GM12878 (cell line): ENCODE data around the gene ZNF469. TPM values are rescaled to one million over a fixed set of nuclear protein-coding genes. Genes with fewer than 3 reads are reported as not detected.

Source experiments
- ATAC-seq: fragments of 200-7000 bp; cut with Tn5 transposase; 3 replicates; pipeline ENCODE4 v1.9.1; 2020; ENCODE audit warnings: mild to moderate bottlenecking, moderate library complexity
- BruUV-seq: library from RNA; stranded (reverse); fragments of 400-500 nt; replicated peaks from 2 replicates; lab custom pipeline; 2021; lab: Mats Ljungman, UMichigan
- CTCF ChIA-PET: fragments of 300-600 bp; sonication (Branson Sonifier 250); formaldehyde crosslinking; extraction: SDS; loops from one replicate; lab custom pipeline; 2021; ENCODE audit warnings: inconsistent platforms; lab: Yijun Ruan, JAX
- POLR2A ChIA-PET: fragments of 350-600 bp; formaldehyde crosslinking; extraction: SDS; loops from one replicate; lab custom pipeline; 2021; ENCODE audit warnings: inconsistent platforms; lab: Charles Lee
- RAD21 ChIA-PET: fragments of 300-600 bp; sonication (Branson Sonifier 250); formaldehyde crosslinking; loops from one replicate; lab custom pipeline; 2023; ENCODE audit warnings: antibody characterized with exemption; ENCODE audit not compliant: unreplicated experiment; lab: Charles Lee
- SMC1A ChIA-PET: fragments of 300-600 bp; sonication (Branson Sonifier 250); formaldehyde crosslinking; loops from one replicate; lab custom pipeline; 2023; ENCODE audit not compliant: unreplicated experiment, uncharacterized antibody; lab: Charles Lee
- DNase-seq: peaks from one replicate; pipeline ENCODE4 v3.0.0-alpha.2; 2011; ENCODE audit warnings: low read depth, low spot score
- FAIRE-seq: peaks from 3 replicates; lab custom pipeline; 2011; peaks lifted over from hg19 to GRCh38; lab: Jason Lieb, UNC
- H2AFZ ChIP-seq: 2 replicates; pipeline ENCODE4 v1.6.0; 2011; ENCODE audit warnings: low read depth, low read length, control low read depth; ENCODE audit not compliant: control insufficient read depth
- H3K27ac ChIP-seq: 2 replicates; pipeline ENCODE4 v1.5.1; 2011; ENCODE audit warnings: control low read depth; ENCODE audit not compliant: control insufficient read depth, insufficient read depth
- H3K27me3 ChIP-seq, 2 experiments: replicated peaks in 1 of 2; 2 replicates each; pipeline versions ENCODE4 v1.6.0 to v1.6.1; 2011; ENCODE audit warnings: low read length in 1 of 2; ENCODE audit not compliant: control insufficient read depth in 2 of 2, insufficient read depth in 2 of 2
- H3K36me3 ChIP-seq, 2 experiments: 2 replicates each; pipeline ENCODE4 v1.5.1; 2011; ENCODE audit warnings: low read length in 1 of 2; ENCODE audit not compliant: control insufficient read depth in 2 of 2, insufficient read depth in 2 of 2
- H3K4me1 ChIP-seq: 2 replicates; pipeline ENCODE4 v1.6.1; 2011; ENCODE audit warnings: mild to moderate bottlenecking, low read length, moderate library complexity, mixed read lengths; ENCODE audit not compliant: control insufficient read depth, insufficient read depth
- H3K4me2 ChIP-seq: 2 replicates; pipeline ENCODE4 v1.6.0; 2011; ENCODE audit warnings: control low read depth; ENCODE audit not compliant: control insufficient read depth, insufficient read depth
- H3K4me3 ChIP-seq: fragments of 200-600 bp; sonication (generic); 2 replicates; pipeline ENCODE4 v1.5.1; 2016
- H3K79me2 ChIP-seq: 2 replicates; pipeline ENCODE4 v1.6.0; 2011; ENCODE audit warnings: low read length; ENCODE audit not compliant: control insufficient read depth, insufficient read depth
- H3K9ac ChIP-seq: 2 replicates; pipeline ENCODE4 v1.8.0; 2011; ENCODE audit warnings: low read length, control low read depth, mixed read lengths; ENCODE audit not compliant: control insufficient read depth, insufficient read depth
- H3K9me3 ChIP-seq: replicated peaks from 3 replicates; pipeline ENCODE4 v1.5.1; 2011; ENCODE audit warnings: mild to moderate bottlenecking, low read length; ENCODE audit not compliant: control insufficient read depth, insufficient read depth
- H4K20me1 ChIP-seq: 2 replicates; pipeline ENCODE4 v1.6.0; 2011; ENCODE audit not compliant: control insufficient read depth, insufficient read depth
- BCL3 ChIP-seq: IDR thresholded peaks from 2 replicates; pipeline ENCODE4 v1.6.1; 2011; ENCODE audit warnings: borderline replicate concordance, low read depth, mild to moderate bottlenecking, moderate library complexity, low read length; ENCODE audit not compliant: insufficient read depth, poor library complexity, severe bottlenecking
- CREB1 ChIP-seq: IDR thresholded peaks from 2 replicates; pipeline ENCODE4 v1.6.1; 2012; ENCODE audit warnings: low read depth, mild to moderate bottlenecking, inconsistent platforms
- EP300 ChIP-seq, 2 experiments: fragments of 150-350 bp in 1 of 2; IDR thresholded peaks; 2 replicates each; pipeline ENCODE4 v1.6.1; 2011 to 2012; ENCODE audit warnings: low read depth in 2 of 2, low read length in 2 of 2, borderline replicate concordance in 1 of 2, improper control_type of control experiment in 1 of 2, inconsistent platforms in 1 of 2; ENCODE audit not compliant: control insufficient read depth in 1 of 2
- IKZF1 ChIP-seq: fragments of 450-650 bp; conservative IDR thresholded peaks from 2 replicates; pipeline ENCODE4 v1.6.1; 2017; ENCODE audit warnings: antibody characterized with exemption, mild to moderate bottlenecking
- KDM1A ChIP-seq: fragments of 200-600 bp; sonication (generic); IDR thresholded peaks from 2 replicates; pipeline ENCODE4 v1.6.1; 2016; ENCODE audit warnings: borderline replicate concordance
- MEF2A ChIP-seq: IDR thresholded peaks from 2 replicates; pipeline ENCODE4 v1.6.1; 2011; ENCODE audit warnings: low read depth, mild to moderate bottlenecking, low read length, moderate library complexity; ENCODE audit not compliant: insufficient read depth
- NBN ChIP-seq: fragments of 450-650 bp; IDR thresholded peaks from 2 replicates; pipeline ENCODE4 v1.6.1; 2016
- NFXL1 ChIP-seq: fragments of 450-650 bp; IDR thresholded peaks from 2 replicates; pipeline ENCODE4 v1.6.1; 2017; ENCODE audit warnings: antibody characterized with exemption, mild to moderate bottlenecking, borderline replicate concordance
- PML ChIP-seq: IDR thresholded peaks from 2 replicates; pipeline ENCODE4 v1.6.1; 2012; ENCODE audit warnings: low read length, inconsistent platforms
- SIN3A ChIP-seq: IDR thresholded peaks from 2 replicates; pipeline ENCODE4 v1.6.1; 2012; ENCODE audit warnings: low read depth, low read length, improper control_type of control experiment
- STAT3 ChIP-seq: IDR thresholded peaks from 2 replicates; pipeline ENCODE4 v1.6.1; 2011; ENCODE audit warnings: low read depth, low read length, improper control_type of control experiment
- SUZ12 ChIP-seq: fragments of 200-600 bp; sonication (generic); IDR thresholded peaks from one replicate; pipeline ENCODE4 v1.6.1; 2018; ENCODE audit warnings: antibody characterized with exemption, mild to moderate bottlenecking; ENCODE audit not compliant: unreplicated experiment
- TARDBP ChIP-seq: IDR thresholded peaks from 2 replicates; pipeline ENCODE4 v1.6.1; 2016; ENCODE audit warnings: borderline replicate concordance
- TCF3 ChIP-seq: IDR thresholded peaks from 2 replicates; pipeline ENCODE4 v1.6.1; 2012; ENCODE audit warnings: low read depth, mild to moderate bottlenecking, low read length, borderline replicate concordance; ENCODE audit not compliant: insufficient read depth
- YBX1 ChIP-seq: fragments of 450-650 bp; IDR thresholded peaks from 2 replicates; pipeline ENCODE4 v1.6.1; 2016; ENCODE audit warnings: antibody characterized with exemption
- YY1 ChIP-seq: IDR thresholded peaks from 2 replicates; pipeline ENCODE4 v1.6.1; 2011; ENCODE audit warnings: low read depth, mild to moderate bottlenecking, low read length
- ZBED1 ChIP-seq: IDR thresholded peaks from 2 replicates; pipeline ENCODE4 v1.6.1; 2016; ENCODE audit warnings: borderline replicate concordance
- ZNF24 ChIP-seq: fragments of 450-650 bp; IDR thresholded peaks from 2 replicates; pipeline ENCODE4 v1.6.1; 2017; ENCODE audit warnings: antibody characterized with exemption, mild to moderate bottlenecking
- WGBS: methylation state at CpG from one replicate; pipeline ENCODE4 v1.1.6; 2016; ENCODE audit warnings: low lambda C conversion rate; ENCODE audit not compliant: insufficient replicate concordance, insufficient coverage; ENCODE audit errors: missing lambda C conversion rate; 5-methylcytosine and 5-hydroxymethylcytosine counted together
- in situ Hi-C: fragments of 300-500 bp; cut with MboI; formaldehyde crosslinking; loops from 9 replicates; pipeline ENCODE4 v1.14.3; 2018; ENCODE audit warnings: mixed read lengths
- intact Hi-C: fragments of 100-400 bp; cut with micrococcal nuclease; formaldehyde crosslinking; loops from one replicate; pipeline ENCODE4 v1.14.2; 2022; ENCODE audit not compliant: unreplicated experiment
- polyA plus RNA-seq, 11 experiments: library from polyadenylated mRNA; depleted of rRNA in 4 of 11; unstranded in 6 of 11; stranded (reverse) in 5 of 11; fragments of >200 nt; fragmentation: Nextera tagmentation in 4 of 11; fragmentation: Illumina TruSeq in 1 of 11; extraction: Ambion mirVana in 4 of 11; extraction: Trizol in 1 of 11; gene quantifications; 1 replicate in 1 of 11; 2 replicates in 10 of 11; pipeline versions ENCODE4 v1.2.1 to v1.2.3, GENCODE V29; 2011 to 2016; ENCODE audit warnings: inconsistent platforms in 2 of 11, missing spikeins in 2 of 11, low read depth in 1 of 11
- total RNA-seq, 4 experiments: library from RNA; depleted of rRNA in 3 of 4; stranded (reverse); fragments of >200 nt in 3 of 4; fragmentation: Illumina TruSeq in 1 of 4; extraction: Trizol in 1 of 4; gene quantifications; 2 replicates each; pipeline versions ENCODE4 v1.2.1 to v1.2.3, GENCODE V29; 2013 to 2021

ZNF469 gene
- total and polyA plus RNA-seq, 10 of the 15 experiments (the other 5 are each of a cell fraction or from before 2014, with no cell fraction given), result 0.01 to 0.21 (median 0.04) TPM; not detected in 3

- Histone ChIP-seq H3K4me3 (no peak overlapping the region), H3K4me1 (no peaks in the 10 kb centered on the region), H3K27ac (no peak overlapping the region), H3K9ac (no peak overlapping the region), H3K79me2 (no peaks in the 10 kb centered on the region), H3K4me2 (no peak overlapping the region), H4K20me1 (no peaks in the 10 kb centered on the region), H3K9me3 (no peaks in the 10 kb centered on the region), H2AFZ (no peak overlapping the region), H3K36me3 (no peaks in the 10 kb centered on the region), H3K27me3 (peaks cover 3 to 5% of the 10 kb centered on the region in 2 experiments; a peak in 3 of 4 replicates)
- SMC1A ChIA-PET, result no interaction called here
- 54% methylated on average over 23 of the region's 24 CpGs for WGBS
- no TSS peak for BruUV-seq
- DNase-seq, result no peak
- in situ Hi-C loops, result no loop called here
- CTCF ChIA-PET, result no interaction called here
- POLR2A ChIA-PET, result no interaction called here
- FAIRE-seq, result no peak
- RAD21 ChIA-PET, result no interaction called here
- intact Hi-C loops, result no loop called here
- no peak for ATAC-seq
- TF ChIP-seq SUZ12 (no peak), BCL3 (no peak), YBX1 (no peak), NFXL1 (no peak), TARDBP (no peak), EP300 (IDR thresholded peaks at IDR 0.05; ENCODE audit: borderline replicate concordance in 1 of 2, control insufficient read depth in 1 of 2, low read depth in 2 of 2, low read length in 2 of 2) (no peak), NBN (no peak), YY1 (no peak), ZBED1 (no peak), IKZF1 (no peak), SIN3A (no peak), PML (no peak), TCF3 (no peak), CREB1 (no peak), MEF2A (no peak), KDM1A (no peak), ZNF24 (no peak), STAT3 (no peak)
Measured at GRCh38 chr16:88393034-88393433, 10.3 kb downstream of the ZNF469 start.
